HepG2 (cell line): ENCODE results near the gene LRRC10. TPM values are rescaled to one million over a fixed set of nuclear protein-coding genes. Genes with fewer than 3 reads are reported as not detected.

Source experiments
- CREM ChIP-seq, 2 experiments: sonication (generic) in 1 of 2; formaldehyde crosslinking in 1 of 2; IDR thresholded peaks; 2 replicates each; pipeline versions ENCODE4 v1.4.0 to v1.6.1; 2016 to 2020; ENCODE audit warnings: antibody characterized with exemption in 1 of 2, mild to moderate bottlenecking in 1 of 2, missing genetic modification reagents in 1 of 2
- FOXJ3 ChIP-seq: sonication (generic); formaldehyde crosslinking; IDR thresholded peaks from 2 replicates; pipeline ENCODE4 v1.4.0; 2020; ENCODE audit warnings: missing genetic modification reagents, mild to moderate bottlenecking, borderline replicate concordance
- KDM1A ChIP-seq: IDR thresholded peaks from 2 replicates; pipeline ENCODE4 v1.6.1; 2016; ENCODE audit warnings: missing compliant biosample characterization
- TCF7 ChIP-seq: sonication (generic); IDR thresholded peaks from 2 replicates; pipeline ENCODE4 v1.6.1; 2016; ENCODE audit warnings: antibody characterized with exemption, low read depth
- ZNF333 ChIP-seq: sonication (generic); formaldehyde crosslinking; IDR thresholded peaks from 2 replicates; pipeline ENCODE4 v1.4.0; 2020; ENCODE audit warnings: mild to moderate bottlenecking, missing genetic modification reagents, borderline replicate concordance
- ZNF724P ChIP-seq: sonication (generic); formaldehyde crosslinking; IDR thresholded peaks from 2 replicates; pipeline ENCODE4 v1.8.0; 2022; ENCODE audit warnings: missing genetic modification reagents, borderline replicate concordance
- ZNF891 ChIP-seq: sonication (generic); formaldehyde crosslinking; IDR thresholded peaks from 2 replicates; pipeline ENCODE4 v1.5.0; 2020; ENCODE audit warnings: mild to moderate bottlenecking, missing genetic modification reagents
- ZSCAN29 ChIP-seq: sonication (generic); formaldehyde crosslinking; conservative IDR thresholded peaks from 2 replicates; pipeline ENCODE4 v1.4.0; 2020; ENCODE audit warnings: mild to moderate bottlenecking, missing genetic modification reagents
- ZZZ3 ChIP-seq: sonication (generic); formaldehyde crosslinking; IDR thresholded peaks from 2 replicates; pipeline ENCODE4 v1.4.0; 2020; ENCODE audit warnings: missing genetic modification reagents, mild to moderate bottlenecking, borderline replicate concordance
- polyA plus RNA-seq, 8 experiments: library from polyadenylated mRNA; depleted of rRNA in 3 of 8; stranded (reverse) in 7 of 8; unstranded in 1 of 8; fragments of >200 nt; fragmentation: Illumina TruSeq in 4 of 8; extraction: Trizol in 4 of 8; gene quantifications; 2 replicates each; pipeline versions ENCODE4 v1.2.1 to v1.2.3, GENCODE V29; 2011 to 2016; ENCODE audit warnings: low read depth in 4 of 8, missing spikeins in 1 of 8, mixed read lengths in 1 of 8; ENCODE audit not compliant: insufficient read depth in 1 of 8
- total RNA-seq, 5 experiments: library from RNA; depleted of rRNA; stranded (reverse); fragments of >200 nt; fragmentation: Illumina TruSeq; extraction: Trizol; gene quantifications; 2 replicates each; pipeline ENCODE4 v1.2.3, GENCODE V29; 2016; ENCODE audit warnings: low read depth in 1 of 5
- TF ChIP-seq, protein P1 (sequence below): sonication (generic); formaldehyde crosslinking; IDR thresholded peaks from 2 replicates; pipeline ENCODE4 v1.5.1; 2020; ENCODE audit warnings: mild to moderate bottlenecking, missing genetic modification reagents, moderate library complexity
- TF ChIP-seq, protein P2 (sequence below): sonication (generic); formaldehyde crosslinking; IDR thresholded peaks from 2 replicates; pipeline ENCODE4 v1.4.0; 2020; ENCODE audit warnings: missing genetic modification reagents, borderline replicate concordance
- TF ChIP-seq, protein P3 (sequence below): sonication (generic); formaldehyde crosslinking; IDR thresholded peaks from 2 replicates; pipeline ENCODE4 v1.5.1; 2020; ENCODE audit warnings: mild to moderate bottlenecking, missing genetic modification reagents, borderline replicate concordance
- TF ChIP-seq, protein P4 (sequence below): sonication (generic); formaldehyde crosslinking; IDR thresholded peaks from 2 replicates; pipeline ENCODE4 v1.5.1; 2020; ENCODE audit warnings: mild to moderate bottlenecking, missing genetic modification reagents, borderline replicate concordance

LRRC10 gene
- total and polyA plus RNA-seq, 2 of the 13 experiments (the other 11 are each of a cell fraction or from before 2014, with no cell fraction given) = not detected

DNA sequence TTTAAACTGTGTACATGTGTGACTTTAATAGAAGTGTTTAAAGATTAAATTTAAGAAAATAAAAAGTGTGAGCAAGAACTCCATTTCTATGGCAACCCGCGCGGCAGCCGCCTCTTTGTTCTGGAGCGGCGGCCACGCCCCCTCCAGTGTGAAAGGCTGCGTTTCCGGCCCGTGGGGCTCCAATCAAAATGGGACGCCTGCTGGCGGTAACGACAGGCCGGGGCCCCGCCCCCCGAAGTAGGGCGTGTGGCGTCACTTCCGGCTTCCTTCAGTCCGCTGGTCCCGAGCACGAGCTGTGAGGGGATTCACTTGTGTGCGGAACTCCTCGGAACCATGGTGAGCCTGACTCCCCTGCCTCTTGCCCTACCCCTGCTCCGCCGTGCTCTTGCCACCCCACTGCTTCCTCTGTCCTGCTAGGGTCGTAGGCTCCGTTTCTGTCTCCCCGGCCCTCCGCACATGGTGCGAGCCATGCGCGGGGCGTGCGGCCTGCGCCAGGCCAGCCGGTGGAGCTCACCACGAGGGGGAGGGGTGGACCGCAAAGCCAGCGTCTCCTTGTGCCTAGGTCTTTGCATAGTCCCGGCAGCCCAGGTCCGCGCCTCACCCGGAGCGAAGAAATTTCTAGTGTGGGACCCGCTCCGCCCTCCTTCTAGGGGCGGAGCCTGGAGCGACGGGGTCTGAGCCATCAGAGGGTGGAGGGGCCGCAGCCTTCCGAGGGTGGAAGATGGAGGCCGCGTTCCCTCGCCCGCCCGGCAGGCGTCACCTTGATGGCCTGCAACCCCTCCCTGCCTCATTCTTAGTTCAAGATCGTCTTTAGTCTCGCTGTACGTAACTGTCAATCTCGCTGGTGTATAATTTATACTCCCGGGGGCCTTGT lies 25.3 kb downstream of the LRRC10 start, which contains the start of gene CCT2 (continued):
- TF ChIP-seq ZNF333 (CRISPR knock-in tag) (peak; percentile 97), ZNF891 (peak; percentile 97), CREM (IDR thresholded peaks at IDR 0.05) (peak; percentile 90), CREM (CRISPR knock-in tag; IDR thresholded peaks at IDR 0.05) (0 out of 2 replicates have a peak, but pooled peaks have one; percentile 18), TCF7 (peak; percentile 34; the same call in 1 of the 2 replicates), ZZZ3 (CRISPR knock-in tag) (0 out of 2 replicates have a peak, but pooled peaks have one; percentile 46), KDM1A (CRISPR knock-in tag) (0 out of 2 replicates have a peak, but pooled peaks have one; percentile 10), FOXJ3 (CRISPR knock-in tag) (0 out of 2 replicates have a peak, but pooled peaks have one; percentile 69), ZSCAN29 (CRISPR knock-in tag) (no peak), ZNF724P (CRISPR knock-in tag) (peak; percentile 74; the same call in 1 of the 2 replicates)
- TF ChIP-seq, protein P1, sequence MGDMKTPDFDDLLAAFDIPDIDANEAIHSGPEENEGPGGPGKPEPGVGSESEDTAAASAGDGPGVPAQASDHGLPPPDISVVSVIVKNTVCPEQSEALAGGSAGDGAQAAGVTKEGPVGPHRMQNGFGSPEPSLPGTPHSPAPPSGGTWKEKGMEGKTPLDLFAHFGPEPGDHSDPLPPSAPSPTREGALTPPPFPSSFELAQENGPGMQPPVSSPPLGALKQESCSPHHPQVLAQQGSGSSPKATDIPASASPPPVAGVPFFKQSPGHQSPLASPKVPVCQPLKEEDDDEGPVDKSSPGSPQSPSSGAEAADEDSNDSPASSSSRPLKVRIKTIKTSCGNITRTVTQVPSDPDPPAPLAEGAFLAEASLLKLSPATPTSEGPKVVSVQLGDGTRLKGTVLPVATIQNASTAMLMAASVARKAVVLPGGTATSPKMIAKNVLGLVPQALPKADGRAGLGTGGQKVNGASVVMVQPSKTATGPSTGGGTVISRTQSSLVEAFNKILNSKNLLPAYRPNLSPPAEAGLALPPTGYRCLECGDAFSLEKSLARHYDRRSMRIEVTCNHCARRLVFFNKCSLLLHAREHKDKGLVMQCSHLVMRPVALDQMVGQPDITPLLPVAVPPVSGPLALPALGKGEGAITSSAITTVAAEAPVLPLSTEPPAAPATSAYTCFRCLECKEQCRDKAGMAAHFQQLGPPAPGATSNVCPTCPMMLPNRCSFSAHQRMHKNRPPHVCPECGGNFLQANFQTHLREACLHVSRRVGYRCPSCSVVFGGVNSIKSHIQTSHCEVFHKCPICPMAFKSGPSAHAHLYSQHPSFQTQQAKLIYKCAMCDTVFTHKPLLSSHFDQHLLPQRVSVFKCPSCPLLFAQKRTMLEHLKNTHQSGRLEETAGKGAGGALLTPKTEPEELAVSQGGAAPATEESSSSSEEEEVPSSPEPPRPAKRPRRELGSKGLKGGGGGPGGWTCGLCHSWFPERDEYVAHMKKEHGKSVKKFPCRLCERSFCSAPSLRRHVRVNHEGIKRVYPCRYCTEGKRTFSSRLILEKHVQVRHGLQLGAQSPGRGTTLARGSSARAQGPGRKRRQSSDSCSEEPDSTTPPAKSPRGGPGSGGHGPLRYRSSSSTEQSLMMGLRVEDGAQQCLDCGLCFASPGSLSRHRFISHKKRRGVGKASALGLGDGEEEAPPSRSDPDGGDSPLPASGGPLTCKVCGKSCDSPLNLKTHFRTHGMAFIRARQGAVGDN = peak; percentile 98
- TF ChIP-seq, protein P2, sequence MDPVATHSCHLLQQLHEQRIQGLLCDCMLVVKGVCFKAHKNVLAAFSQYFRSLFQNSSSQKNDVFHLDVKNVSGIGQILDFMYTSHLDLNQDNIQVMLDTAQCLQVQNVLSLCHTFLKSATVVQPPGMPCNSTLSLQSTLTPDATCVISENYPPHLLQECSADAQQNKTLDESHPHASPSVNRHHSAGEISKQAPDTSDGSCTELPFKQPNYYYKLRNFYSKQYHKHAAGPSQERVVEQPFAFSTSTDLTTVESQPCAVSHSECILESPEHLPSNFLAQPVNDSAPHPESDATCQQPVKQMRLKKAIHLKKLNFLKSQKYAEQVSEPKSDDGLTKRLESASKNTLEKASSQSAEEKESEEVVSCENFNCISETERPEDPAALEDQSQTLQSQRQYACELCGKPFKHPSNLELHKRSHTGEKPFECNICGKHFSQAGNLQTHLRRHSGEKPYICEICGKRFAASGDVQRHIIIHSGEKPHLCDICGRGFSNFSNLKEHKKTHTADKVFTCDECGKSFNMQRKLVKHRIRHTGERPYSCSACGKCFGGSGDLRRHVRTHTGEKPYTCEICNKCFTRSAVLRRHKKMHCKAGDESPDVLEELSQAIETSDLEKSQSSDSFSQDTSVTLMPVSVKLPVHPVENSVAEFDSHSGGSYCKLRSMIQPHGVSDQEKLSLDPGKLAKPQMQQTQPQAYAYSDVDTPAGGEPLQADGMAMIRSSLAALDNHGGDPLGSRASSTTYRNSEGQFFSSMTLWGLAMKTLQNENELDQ (CRISPR knock-in tag) = peak; percentile 87; the same call in 1 of the 2 replicates
- TF ChIP-seq, protein P3, sequence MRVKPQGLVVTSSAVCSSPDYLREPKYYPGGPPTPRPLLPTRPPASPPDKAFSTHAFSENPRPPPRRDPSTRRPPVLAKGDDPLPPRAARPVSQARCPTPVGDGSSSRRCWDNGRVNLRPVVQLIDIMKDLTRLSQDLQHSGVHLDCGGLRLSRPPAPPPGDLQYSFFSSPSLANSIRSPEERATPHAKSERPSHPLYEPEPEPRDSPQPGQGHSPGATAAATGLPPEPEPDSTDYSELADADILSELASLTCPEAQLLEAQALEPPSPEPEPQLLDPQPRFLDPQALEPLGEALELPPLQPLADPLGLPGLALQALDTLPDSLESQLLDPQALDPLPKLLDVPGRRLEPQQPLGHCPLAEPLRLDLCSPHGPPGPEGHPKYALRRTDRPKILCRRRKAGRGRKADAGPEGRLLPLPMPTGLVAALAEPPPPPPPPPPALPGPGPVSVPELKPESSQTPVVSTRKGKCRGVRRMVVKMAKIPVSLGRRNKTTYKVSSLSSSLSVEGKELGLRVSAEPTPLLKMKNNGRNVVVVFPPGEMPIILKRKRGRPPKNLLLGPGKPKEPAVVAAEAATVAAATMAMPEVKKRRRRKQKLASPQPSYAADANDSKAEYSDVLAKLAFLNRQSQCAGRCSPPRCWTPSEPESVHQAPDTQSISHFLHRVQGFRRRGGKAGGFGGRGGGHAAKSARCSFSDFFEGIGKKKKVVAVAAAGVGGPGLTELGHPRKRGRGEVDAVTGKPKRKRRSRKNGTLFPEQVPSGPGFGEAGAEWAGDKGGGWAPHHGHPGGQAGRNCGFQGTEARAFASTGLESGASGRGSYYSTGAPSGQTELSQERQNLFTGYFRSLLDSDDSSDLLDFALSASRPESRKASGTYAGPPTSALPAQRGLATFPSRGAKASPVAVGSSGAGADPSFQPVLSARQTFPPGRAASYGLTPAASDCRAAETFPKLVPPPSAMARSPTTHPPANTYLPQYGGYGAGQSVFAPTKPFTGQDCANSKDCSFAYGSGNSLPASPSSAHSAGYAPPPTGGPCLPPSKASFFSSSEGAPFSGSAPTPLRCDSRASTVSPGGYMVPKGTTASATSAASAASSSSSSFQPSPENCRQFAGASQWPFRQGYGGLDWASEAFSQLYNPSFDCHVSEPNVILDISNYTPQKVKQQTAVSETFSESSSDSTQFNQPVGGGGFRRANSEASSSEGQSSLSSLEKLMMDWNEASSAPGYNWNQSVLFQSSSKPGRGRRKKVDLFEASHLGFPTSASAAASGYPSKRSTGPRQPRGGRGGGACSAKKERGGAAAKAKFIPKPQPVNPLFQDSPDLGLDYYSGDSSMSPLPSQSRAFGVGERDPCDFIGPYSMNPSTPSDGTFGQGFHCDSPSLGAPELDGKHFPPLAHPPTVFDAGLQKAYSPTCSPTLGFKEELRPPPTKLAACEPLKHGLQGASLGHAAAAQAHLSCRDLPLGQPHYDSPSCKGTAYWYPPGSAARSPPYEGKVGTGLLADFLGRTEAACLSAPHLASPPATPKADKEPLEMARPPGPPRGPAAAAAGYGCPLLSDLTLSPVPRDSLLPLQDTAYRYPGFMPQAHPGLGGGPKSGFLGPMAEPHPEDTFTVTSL (CRISPR knock-in tag) = peak; percentile 30; the same call in 1 of the 2 replicates
- TF ChIP-seq, protein P4, sequence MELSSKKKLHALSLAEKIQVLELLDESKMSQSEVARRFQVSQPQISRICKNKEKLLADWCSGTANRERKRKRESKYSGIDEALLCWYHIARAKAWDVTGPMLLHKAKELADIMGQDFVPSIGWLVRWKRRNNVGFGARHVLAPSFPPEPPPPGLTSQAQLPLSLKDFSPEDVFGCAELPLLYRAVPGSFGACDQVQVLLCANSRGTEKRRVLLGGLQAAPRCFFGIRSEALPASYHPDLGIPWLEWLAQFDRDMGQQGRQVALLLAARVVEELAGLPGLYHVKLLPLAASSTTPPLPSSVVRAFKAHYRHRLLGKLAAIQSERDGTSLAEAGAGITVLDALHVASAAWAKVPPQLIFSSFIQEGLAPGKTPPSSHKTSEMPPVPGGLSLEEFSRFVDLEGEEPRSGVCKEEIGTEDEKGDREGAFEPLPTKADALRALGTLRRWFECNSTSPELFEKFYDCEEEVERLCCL (CRISPR knock-in tag) = 0 out of 2 replicates have a peak, but pooled peaks have one; percentile 69
